ENCODE data around the gene NPAT.

GRCh38 chr11:108246308-108246707 is 23.9 kb upstream of the NPAT start:
- TF ChIP-seq CTCF (IDR thresholded peaks at IDR 0.05; ENCODE audit: low read depth, low read length, poor library complexity, severe bottlenecking) (no peak), EZH2phosphoT487 (IDR thresholded peaks at IDR 0.05; ENCODE audit: borderline replicate concordance, low read length) (no peak)
